NT2/D1 (cell line): ENCODE measurements around the gene SLC10A1.

ENCODE experiments used
- SUZ12 ChIP-seq: IDR thresholded peaks from 2 replicates; pipeline ENCODE4 v1.6.1; 2011; ENCODE audit not compliant: insufficient read length, insufficient read depth; ENCODE audit errors: extremely low read depth
- YY1 ChIP-seq: IDR thresholded peaks from 2 replicates; pipeline ENCODE4 v1.6.1; 2011; ENCODE audit not compliant: insufficient read length, insufficient read depth

GRCh38 chr14:69828354-69828753 is 31.3 kb upstream of the SLC10A1 start:
- TF ChIP-seq YY1 (no peak), SUZ12 (no peak)
